Raji (cell line): ENCODE results near the gene ZNF469.

Experiments
- POLR2A ChIP-seq: IDR thresholded peaks from 2 replicates; pipeline ENCODE4 v1.6.1; 2011; ENCODE audit warnings: low read depth, low read length, control low read depth; ENCODE audit not compliant: insufficient read depth

Gene ZNF469

GRCh38 chr16:88344411-88345030 is 38.2 kb upstream of the ZNF469 start:
- TF ChIP-seq POLR2A, result no peak

GRCh38 chr16:88345031-88345720 is 37.6 kb upstream of the ZNF469 start:
- no peak for TF ChIP-seq POLR2A

GRCh38 chr16:88345721-88346560 is 36.8 kb upstream of the ZNF469 start:
- no peak for TF ChIP-seq POLR2A

DNA sequence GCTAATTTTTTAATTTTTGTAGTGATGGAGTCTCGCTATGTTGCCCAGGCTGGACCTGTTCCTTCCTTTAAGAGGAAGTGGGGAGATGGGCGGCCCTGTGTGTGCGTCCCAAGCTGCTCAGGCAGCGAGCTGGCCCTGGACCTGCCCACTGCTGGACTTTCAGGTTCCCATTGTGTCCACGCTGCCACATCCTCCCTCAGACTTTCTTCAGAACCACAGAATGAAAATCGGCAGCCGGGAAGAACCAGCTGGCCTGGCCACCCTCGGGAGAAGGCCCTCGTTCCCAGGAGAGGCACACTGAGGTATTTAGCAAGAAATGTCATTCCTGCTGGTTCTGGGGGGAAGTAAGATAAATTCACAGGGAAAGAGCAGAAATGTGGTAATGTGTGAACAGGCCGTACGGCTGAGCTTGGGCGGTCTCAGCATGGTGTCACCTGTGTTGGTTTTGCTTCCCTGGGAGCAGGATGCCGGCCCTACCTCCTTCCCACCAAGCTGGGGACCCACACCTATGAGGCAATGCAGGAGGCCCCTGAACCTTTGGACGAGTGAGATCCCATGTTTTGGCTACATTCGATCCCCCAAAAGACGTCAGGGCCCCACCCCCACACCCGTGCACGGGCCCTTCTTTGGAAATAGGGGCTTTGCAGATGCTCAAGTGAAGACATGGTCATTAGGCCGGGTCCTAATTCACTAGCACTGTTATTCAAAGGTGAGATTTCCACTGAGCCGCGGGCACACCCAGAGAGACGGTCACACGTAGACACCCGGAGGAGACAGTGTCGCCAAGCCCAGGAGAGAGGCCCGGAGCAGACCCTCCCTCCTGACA is 35.9 kb upstream of the ZNF469 start:
- TF ChIP-seq POLR2A, result no peak

GRCh38 chr16:88347656-88348376 is 34.9 kb upstream of the ZNF469 start:
- TF ChIP-seq POLR2A, result no peak

DNA sequence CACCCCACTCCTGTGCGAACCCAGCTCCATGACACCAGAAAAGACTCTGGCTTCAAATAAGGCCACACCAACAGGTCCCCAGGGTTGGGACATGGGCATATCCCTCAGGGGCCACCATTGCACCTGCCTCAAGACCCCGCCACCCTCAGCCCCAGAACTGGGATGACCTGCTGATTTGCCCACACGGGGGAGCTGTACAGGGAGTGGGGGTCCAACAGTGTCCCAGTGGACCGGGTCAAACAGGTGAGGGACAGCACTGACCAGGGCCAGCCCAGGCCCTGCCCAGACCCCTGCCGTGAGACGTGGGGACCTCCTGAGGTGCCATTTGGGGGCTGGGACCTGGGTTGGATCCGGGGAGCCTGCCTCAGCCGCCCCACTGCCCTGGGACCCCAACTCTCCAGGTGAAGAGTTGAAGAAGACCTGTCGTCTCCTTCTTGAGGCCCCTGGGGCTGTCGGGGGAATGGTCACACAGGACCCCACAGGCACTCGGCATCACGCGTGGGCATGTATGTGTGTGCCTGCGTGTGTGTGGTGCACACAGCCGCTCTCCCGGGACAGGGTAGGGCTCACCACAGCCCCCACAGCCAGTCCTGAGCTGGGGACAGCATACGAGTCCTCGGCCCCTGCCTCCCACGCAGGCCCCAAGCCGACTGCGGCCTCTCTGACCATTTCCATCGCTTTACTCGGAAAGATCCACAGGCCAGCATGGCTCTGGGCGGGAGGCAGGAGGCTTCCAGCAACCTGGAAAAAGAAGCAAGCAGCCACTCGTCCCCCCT is 34.2 kb upstream of the ZNF469 start:
- no peak for TF ChIP-seq POLR2A

GRCh38 chr16:88349153-88349902 is 33.4 kb upstream of the ZNF469 start:
- TF ChIP-seq POLR2A, result no peak

- no peak for TF ChIP-seq POLR2A
Measured at GRCh38 chr16:88349903-88350900, 32.6 kb upstream of the ZNF469 start.

- TF ChIP-seq POLR2A, result no peak
Measured at GRCh38 chr16:88350922-88351321, 31.8 kb upstream of the ZNF469 start.

DNA sequence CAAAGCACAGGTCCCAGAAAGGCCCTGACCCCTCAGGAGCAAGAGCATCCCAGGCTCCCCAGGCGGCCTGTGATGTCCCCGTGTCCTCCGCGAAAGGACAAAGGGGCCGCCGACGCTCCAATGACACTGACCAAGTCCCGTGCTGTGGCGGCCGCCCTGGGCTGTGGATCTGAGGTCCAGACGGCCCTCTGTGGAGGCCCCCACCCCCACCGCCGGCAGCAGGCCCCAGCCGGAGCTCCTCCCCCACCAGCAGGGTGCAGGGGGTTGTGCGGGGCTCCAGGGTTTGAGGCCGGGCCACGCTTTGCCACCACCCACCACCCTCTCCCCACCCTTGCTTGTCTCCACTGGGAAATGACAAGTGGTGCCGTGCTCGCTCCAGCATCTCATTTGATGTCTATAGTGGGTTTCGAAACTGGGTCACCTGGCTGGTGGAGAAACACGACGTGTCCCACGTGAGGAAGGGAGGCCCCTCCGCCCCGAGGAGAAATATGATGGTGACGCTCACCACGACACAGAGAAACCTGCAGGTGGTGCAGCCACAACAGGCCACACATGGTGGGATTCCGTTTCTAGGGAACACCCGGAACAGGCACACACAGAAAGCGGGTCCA is 31.2 kb upstream of the ZNF469 start:
- TF ChIP-seq POLR2A, result no peak

GRCh38 chr16:88352261-88353200 is 30.2 kb upstream of the ZNF469 start:
- no peak for TF ChIP-seq POLR2A

DNA sequence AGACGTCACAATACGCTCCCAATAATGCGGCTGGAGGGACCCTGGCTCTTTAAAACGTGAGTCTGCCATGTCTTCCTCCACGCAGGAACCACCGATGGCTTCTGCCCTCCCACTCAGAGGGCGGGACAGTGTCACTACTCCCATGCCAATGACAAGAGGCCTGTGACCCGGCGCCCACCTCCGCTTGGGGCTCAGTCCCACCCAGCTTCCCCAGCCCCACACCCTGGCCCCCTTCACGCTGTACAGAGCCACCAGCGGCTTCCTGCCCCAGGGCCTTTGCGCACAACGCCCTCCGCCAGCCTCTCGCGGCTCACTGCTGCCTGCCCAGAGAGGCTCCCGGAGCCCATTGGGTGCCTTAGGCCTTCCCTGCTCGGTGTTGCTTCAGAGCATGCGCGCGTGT is 29.5 kb upstream of the ZNF469 start:
- TF ChIP-seq POLR2A, result no peak
